GM19351 (cell line): ENCODE measurements around the gene RFX4.
"Not testable (repeated sequence)": the region's sequence is repeated elsewhere in the genome, so short reads cannot be mapped to it uniquely, and the experiment has no call there.

Experiments used
- ATAC-seq: cut with Tn5 transposase; IDR thresholded peaks from one replicate; pipeline ENCODE4 v1.9.1; 2021; ENCODE audit warnings: mild to moderate bottlenecking, moderate library complexity; ENCODE audit not compliant: unreplicated experiment

The RFX4 gene

GRCh38 chr12:106590601-106591000 is 7.8 kb downstream of the RFX4 start:
- no peak for ATAC-seq

GRCh38 chr12:106594447-106594846 is 11.6 kb downstream of the RFX4 start:
- ATAC-seq = no peak

GRCh38 chr12:106595268-106595667 is 12.5 kb downstream of the RFX4 start:
- no peak for ATAC-seq

- no peak for ATAC-seq
Measured at GRCh38 chr12:106598003-106598402, 15.2 kb downstream of the RFX4 start.

- no peak for ATAC-seq
Measured at GRCh38 chr12:106599302-106599701, 16.5 kb downstream of the RFX4 start.

GRCh38 chr12:106600503-106600902 is 17.7 kb downstream of the RFX4 start:
- ATAC-seq = no peak

- no peak for ATAC-seq
Measured at GRCh38 chr12:106601031-106601430, 18.2 kb downstream of the RFX4 start.

GRCh38 chr12:106601496-106601895 is 18.7 kb downstream of the RFX4 start:
- ATAC-seq = no peak

- ATAC-seq = no peak
Measured at GRCh38 chr12:106602076-106602475, 19.3 kb downstream of the RFX4 start.

- ATAC-seq = no peak
Measured at GRCh38 chr12:106605254-106605653, 22.4 kb downstream of the RFX4 start.

GRCh38 chr12:106620588-106620987 is 37.8 kb downstream of the RFX4 start:
- not testable (repeated sequence) for ATAC-seq

- ATAC-seq = no peak
Measured at GRCh38 chr12:106625976-106626375, 43.2 kb downstream of the RFX4 start.

GRCh38 chr12:106629797-106630659 is 47.2 kb downstream of the RFX4 start:
- no peak for ATAC-seq

- ATAC-seq = no peak
Measured at GRCh38 chr12:106631150-106631549, 48.3 kb downstream of the RFX4 start.

GRCh38 chr12:106631797-106632196 is 49.0 kb downstream of the RFX4 start:
- no peak for ATAC-seq

GRCh38 chr12:106632797-106633450 is 50.1 kb downstream of the RFX4 start:
- ATAC-seq = no peak

GRCh38 chr12:106633451-106633823 is 50.6 kb downstream of the RFX4 start:
- ATAC-seq = no peak

- no peak for ATAC-seq
Measured at GRCh38 chr12:106634206-106634605, 51.4 kb downstream of the RFX4 start.

- no peak for ATAC-seq
Measured at GRCh38 chr12:106643000-106643399, 60.2 kb downstream of the RFX4 start.

GRCh38 chr12:106644335-106645073 is 61.7 kb downstream of the RFX4 start:
- no peak for ATAC-seq

GRCh38 chr12:106645074-106645421 is 62.2 kb downstream of the RFX4 start:
- ATAC-seq = no peak
